ENCODE data around the gene ARHGAP15.

DNA sequence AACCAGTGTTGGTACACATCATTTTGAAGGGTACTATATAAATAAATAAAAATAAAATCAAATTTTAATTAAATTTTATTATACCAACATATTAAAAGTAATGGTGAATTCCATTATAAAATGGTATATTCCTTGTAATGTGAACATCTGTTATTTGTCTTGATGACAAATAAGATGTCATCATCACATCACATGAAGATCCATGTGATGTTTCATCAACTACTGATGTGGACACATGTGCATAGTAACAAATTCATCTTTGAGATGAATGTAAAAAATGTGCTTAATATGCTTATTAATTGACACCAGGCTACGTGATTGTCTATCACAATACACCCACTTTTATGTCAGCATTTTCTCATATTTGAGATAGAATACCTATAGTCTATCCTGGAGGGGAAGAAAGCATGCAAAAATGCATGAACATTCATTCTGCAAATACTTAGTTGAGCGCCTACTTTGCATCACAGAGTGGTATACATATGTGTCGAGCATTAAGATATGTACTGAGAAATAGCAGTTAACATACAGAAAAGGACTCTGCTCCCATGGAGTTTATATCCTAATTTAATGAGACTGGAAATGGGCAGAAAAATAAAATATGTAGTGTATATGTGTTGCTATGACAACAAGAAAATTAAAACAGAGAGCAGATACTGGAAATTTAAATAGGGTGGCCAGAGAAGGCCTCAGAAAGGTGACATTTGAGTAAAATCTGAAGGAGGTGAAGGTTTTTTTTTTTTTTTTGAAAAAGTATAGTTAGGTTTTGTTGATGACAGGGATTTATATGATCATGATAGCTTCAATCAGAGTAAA lies 281.1 kb downstream of the ARHGAP15 start:
- TF ChIP-seq EZH2 (IDR thresholded peaks at IDR 0.05; ENCODE audit: insufficient read depth, poor library complexity, severe bottlenecking) (no peak), EZH2phosphoT487 (IDR thresholded peaks at IDR 0.05; ENCODE audit: insufficient read depth, low read depth) (no peak)
